DOHH2 (cell line): ENCODE measurements around the gene IFI44L.

ENCODE experiments used
- H3F3A ChIP-seq: fragments of 200-600 bp; sonication (generic), shearing (Covaris generic); 2 replicates; pipeline ENCODE4 v1.6.0; 2016; ENCODE audit warnings: antibody characterized with exemption, mild to moderate bottlenecking; ENCODE audit not compliant: control insufficient read depth, insufficient read depth
- H3K27ac ChIP-seq: fragments of 200-600 bp; sonication (generic); 2 replicates; pipeline ENCODE4 v1.5.1; 2014; ENCODE audit warnings: low read depth, mild to moderate bottlenecking, low read length, moderate library complexity
- H3K27me3 ChIP-seq: fragments of 200-600 bp; sonication (generic); 2 replicates; pipeline ENCODE4 v1.6.1; 2014; ENCODE audit warnings: mild to moderate bottlenecking, low read length, mixed read lengths; ENCODE audit not compliant: control insufficient read depth
- H3K36me3 ChIP-seq: fragments of 200-600 bp; sonication (generic); 2 replicates; pipeline ENCODE4 v1.6.1; 2014; ENCODE audit warnings: mild to moderate bottlenecking, low read length, moderate library complexity, mixed read lengths; ENCODE audit not compliant: control insufficient read depth
- H3K4me1 ChIP-seq: fragments of 200-600 bp; sonication (generic); 2 replicates; pipeline ENCODE4 v1.6.1; 2014; ENCODE audit warnings: mild to moderate bottlenecking, low read length, mixed read lengths; ENCODE audit not compliant: control insufficient read depth
- H3K4me2 ChIP-seq: fragments of 200-600 bp; sonication (generic); 2 replicates; pipeline ENCODE4 v1.6.0; 2014; ENCODE audit warnings: mild to moderate bottlenecking, low read length, moderate library complexity
- H3K4me3 ChIP-seq: fragments of 200-600 bp; sonication (generic); 2 replicates; pipeline ENCODE4 v1.5.1; 2014; ENCODE audit warnings: mild to moderate bottlenecking, low read length, mixed read lengths
- H3K79me2 ChIP-seq: fragments of 200-600 bp; sonication (generic); 2 replicates; pipeline ENCODE4 v1.6.1; 2014; ENCODE audit warnings: mild to moderate bottlenecking, low read length, mixed read lengths; ENCODE audit not compliant: control insufficient read depth
- H3K9me2 ChIP-seq: fragments of 200-600 bp; sonication (generic); replicated peaks from 2 replicates; pipeline ENCODE4 v1.6.1; 2014; ENCODE audit warnings: mild to moderate bottlenecking, low read length, mixed read lengths; ENCODE audit not compliant: control insufficient read depth
- H3K9me3 ChIP-seq: fragments of 200-600 bp; sonication (generic); 2 replicates; pipeline ENCODE4 v1.6.1; 2014; ENCODE audit warnings: antibody characterized with exemption, low read length, mixed read lengths; ENCODE audit not compliant: control insufficient read depth, insufficient read depth
- H4K20me1 ChIP-seq: fragments of 200-600 bp; sonication (generic); 2 replicates; pipeline ENCODE4 v1.6.0; 2014; ENCODE audit warnings: low read depth, mild to moderate bottlenecking, antibody characterized with exemption, low read length, moderate library complexity; ENCODE audit not compliant: control insufficient read depth, insufficient read depth
- EZH2phosphoT487 ChIP-seq: fragments of 200-600 bp; sonication (generic); IDR thresholded peaks from 2 replicates; pipeline ENCODE4 v1.6.1; 2017; ENCODE audit warnings: borderline replicate concordance, mild to moderate bottlenecking, antibody characterized with exemption, low read length, moderate library complexity, mixed read lengths
- TF ChIP-seq, protein P1 (sequence below): fragments of 200-600 bp; sonication (generic); IDR thresholded peaks from one replicate; pipeline ENCODE4 v1.5.1; 2014; ENCODE audit warnings: antibody characterized with exemption, mild to moderate bottlenecking, low read depth, low read length; ENCODE audit not compliant: poor library complexity, severe bottlenecking

IFI44L gene

DNA sequence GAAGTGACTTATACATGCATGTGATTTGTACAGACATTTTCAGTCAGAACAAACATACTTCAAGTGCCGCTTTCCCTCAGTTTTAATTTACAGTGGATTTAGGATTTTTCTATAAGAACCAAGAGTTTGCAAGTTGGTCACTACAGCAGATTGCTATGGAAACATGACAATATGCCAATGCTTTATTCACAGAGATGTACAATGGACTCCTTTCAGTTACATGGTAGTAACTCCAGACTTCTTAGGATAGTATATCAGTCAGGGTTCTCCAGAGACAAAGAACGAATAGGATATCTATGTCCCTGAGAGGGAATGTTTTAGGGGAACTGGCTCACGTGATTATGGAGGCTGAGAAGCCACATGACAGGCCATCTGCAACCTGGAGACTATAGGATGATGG is 56.7 kb downstream of the IFI44L start:
- Histone ChIP-seq H3K4me2 (no peak overlapping the region), H3K4me3 (no peak overlapping the region), H3F3A (no peaks in the 10 kb centered on the region), H3K9me3 (no peaks in the 10 kb centered on the region), H3K79me2 (no peaks in the 10 kb centered on the region), H4K20me1 (no peaks in the 10 kb centered on the region), H3K27ac (no peak overlapping the region), H3K4me1 (no peaks in the 10 kb centered on the region), H3K9me2 (no peaks in the 10 kb centered on the region), H3K27me3 (no peaks in the 10 kb centered on the region), H3K36me3 (no peaks in the 10 kb centered on the region)
- TF ChIP-seq EZH2phosphoT487, result no peak
- TF ChIP-seq, protein P1, sequence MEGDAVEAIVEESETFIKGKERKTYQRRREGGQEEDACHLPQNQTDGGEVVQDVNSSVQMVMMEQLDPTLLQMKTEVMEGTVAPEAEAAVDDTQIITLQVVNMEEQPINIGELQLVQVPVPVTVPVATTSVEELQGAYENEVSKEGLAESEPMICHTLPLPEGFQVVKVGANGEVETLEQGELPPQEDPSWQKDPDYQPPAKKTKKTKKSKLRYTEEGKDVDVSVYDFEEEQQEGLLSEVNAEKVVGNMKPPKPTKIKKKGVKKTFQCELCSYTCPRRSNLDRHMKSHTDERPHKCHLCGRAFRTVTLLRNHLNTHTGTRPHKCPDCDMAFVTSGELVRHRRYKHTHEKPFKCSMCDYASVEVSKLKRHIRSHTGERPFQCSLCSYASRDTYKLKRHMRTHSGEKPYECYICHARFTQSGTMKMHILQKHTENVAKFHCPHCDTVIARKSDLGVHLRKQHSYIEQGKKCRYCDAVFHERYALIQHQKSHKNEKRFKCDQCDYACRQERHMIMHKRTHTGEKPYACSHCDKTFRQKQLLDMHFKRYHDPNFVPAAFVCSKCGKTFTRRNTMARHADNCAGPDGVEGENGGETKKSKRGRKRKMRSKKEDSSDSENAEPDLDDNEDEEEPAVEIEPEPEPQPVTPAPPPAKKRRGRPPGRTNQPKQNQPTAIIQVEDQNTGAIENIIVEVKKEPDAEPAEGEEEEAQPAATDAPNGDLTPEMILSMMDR, result no peak

GRCh38 chr1:78677788-78678187 is 57.5 kb downstream of the IFI44L start:
- H3K27ac ChIP-seq, result no peak overlapping the region
- no peaks in the 10 kb centered on the region for H4K20me1 ChIP-seq
- no peaks in the 10 kb centered on the region for H3K4me1 ChIP-seq
- no peaks in the 10 kb centered on the region for H3K9me3 ChIP-seq
- H3K4me3 ChIP-seq, result no peak overlapping the region
- no peaks in the 10 kb centered on the region for H3K36me3 ChIP-seq
- H3K27me3 ChIP-seq, result no peaks in the 10 kb centered on the region
- no peak overlapping the region for H3K4me2 ChIP-seq
- no peaks in the 10 kb centered on the region for H3F3A ChIP-seq
- H3K79me2 ChIP-seq, result no peaks in the 10 kb centered on the region
- TF ChIP-seq, protein P1, result no peak
- no peak for TF ChIP-seq EZH2phosphoT487
- H3K9me2 ChIP-seq, result no peaks in the 10 kb centered on the region

DNA sequence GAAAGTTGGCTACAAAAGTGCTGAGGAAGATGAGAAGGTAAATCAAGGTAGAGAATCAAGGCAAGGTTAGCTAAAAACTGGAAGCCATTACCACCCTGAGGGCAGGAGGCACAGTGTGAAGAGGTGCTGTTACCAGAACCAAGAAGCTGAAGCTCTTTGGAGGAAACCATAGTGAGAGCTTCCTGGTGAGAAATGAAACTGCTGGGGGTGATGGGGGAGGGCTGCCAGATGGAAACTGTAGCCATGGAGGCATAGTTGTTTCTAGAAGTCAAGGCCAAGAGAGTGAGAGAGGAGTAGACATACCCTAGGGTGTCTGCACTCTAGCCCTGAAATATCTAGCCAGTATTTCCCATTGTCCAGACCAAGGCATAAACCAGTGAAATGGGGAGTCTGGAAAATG is 58.1 kb downstream of the IFI44L start:
- H3K79me2 ChIP-seq, result no peaks in the 10 kb centered on the region
- H3K9me2 ChIP-seq, result no peaks in the 10 kb centered on the region
- H3K36me3 ChIP-seq, result no peaks in the 10 kb centered on the region
- H3F3A ChIP-seq, result no peaks in the 10 kb centered on the region
- H3K4me3 ChIP-seq, result no peak overlapping the region
- no peak overlapping the region for H3K4me2 ChIP-seq
- H3K27me3 ChIP-seq, result no peaks in the 10 kb centered on the region
- H3K27ac ChIP-seq, result no peak overlapping the region
- TF ChIP-seq, protein P1, result no peak
- no peak for TF ChIP-seq EZH2phosphoT487
- H3K9me3 ChIP-seq, result no peaks in the 10 kb centered on the region
- no peaks in the 10 kb centered on the region for H4K20me1 ChIP-seq
- H3K4me1 ChIP-seq, result no peaks in the 10 kb centered on the region

GRCh38 chr1:78681265-78681664 is 61.0 kb downstream of the IFI44L start:
- TF ChIP-seq EZH2phosphoT487, result no peak
- TF ChIP-seq, protein P1, result no peak

More at GRCh38 chr1:78681265-78681664, 61.0 kb downstream of the IFI44L start:
- no peaks in the 10 kb centered on the region for H3K4me1 ChIP-seq
- H3K9me3 ChIP-seq, result no peaks in the 10 kb centered on the region
- no peaks in the 10 kb centered on the region for H4K20me1 ChIP-seq
- H3K36me3 ChIP-seq, result no peaks in the 10 kb centered on the region
- H3K4me2 ChIP-seq, result no peak overlapping the region
- no peaks in the 10 kb centered on the region for H3K79me2 ChIP-seq
- H3K27me3 ChIP-seq, result no peaks in the 10 kb centered on the region; the same call in 1 of the 2 replicates
- H3K4me3 ChIP-seq, result no peak overlapping the region
- H3F3A ChIP-seq, result no peaks in the 10 kb centered on the region
- H3K9me2 ChIP-seq, result no peaks in the 10 kb centered on the region
- no peak overlapping the region for H3K27ac ChIP-seq
